Stimulated activated CD4-positive, alpha-beta T cell treated with anti-CD3 and anti-CD28 coated beads, TNF-alpha, amount 100 ng/mL, for 4 hours (primary cell): ENCODE results near the gene SNX27.

Experiments used
- DNase-seq, 3 experiments: peaks; one replicate each; pipeline ENCODE4 v3.0.0-alpha.2; 2020; ENCODE audit warnings: low read depth in 3 of 3

The SNX27 gene

DNA sequence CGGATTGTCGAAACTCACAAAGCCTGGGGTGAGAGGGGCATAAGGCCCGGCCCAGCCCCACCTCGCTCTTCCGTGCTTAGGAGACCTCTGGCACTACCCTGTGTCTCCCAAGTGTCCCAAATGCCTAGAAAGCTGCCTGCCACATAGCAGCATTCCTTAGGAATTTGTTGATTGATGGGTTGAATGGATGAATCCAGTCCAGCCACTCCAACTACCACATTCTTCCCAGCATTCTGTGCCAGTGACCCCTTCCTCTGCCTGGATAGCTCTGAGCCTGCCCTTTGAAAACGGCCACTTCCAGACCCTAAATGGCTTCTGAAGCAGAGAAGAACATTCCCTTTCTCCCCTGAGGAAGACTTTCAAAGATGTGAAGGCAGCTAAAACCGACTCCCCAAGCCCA, 93.3 kb downstream of the SNX27 start:
- DNase-seq: no peak

DNA sequence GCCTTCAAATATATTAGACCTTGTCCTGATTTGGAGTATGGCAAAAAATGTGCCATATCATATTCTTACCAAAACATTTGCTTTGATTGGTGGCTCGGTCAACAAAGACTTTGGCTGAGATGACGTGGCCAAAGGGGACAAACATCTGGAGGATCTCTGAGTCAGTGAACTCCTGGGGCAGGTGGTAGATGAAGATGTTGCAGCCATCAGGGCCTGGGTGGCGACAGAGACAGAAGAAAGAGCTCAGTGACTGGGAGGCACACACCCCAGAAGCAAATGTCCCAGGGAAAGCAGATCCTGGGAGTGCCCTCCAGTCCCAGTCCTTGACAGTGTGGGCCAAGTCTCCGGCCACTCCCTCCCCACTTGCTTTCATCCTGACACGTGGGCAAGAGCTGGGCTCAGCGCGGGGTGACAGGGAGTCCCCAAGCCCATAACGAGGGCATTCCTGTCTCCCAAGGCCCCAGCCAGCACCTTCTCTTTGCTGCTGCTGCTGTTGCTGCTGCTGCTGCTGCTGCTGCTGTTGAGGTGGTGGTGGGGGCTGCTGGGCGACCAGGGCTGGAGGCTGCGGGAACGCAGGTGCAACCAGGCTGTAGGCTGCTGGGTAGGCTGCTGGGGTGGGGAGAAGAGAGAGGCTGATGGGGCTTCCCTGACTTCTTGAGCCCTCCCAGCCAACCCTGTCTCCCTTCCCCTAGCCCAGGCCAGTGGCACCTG, 94.1 kb downstream of the SNX27 start:
- no peak for DNase-seq

DNA sequence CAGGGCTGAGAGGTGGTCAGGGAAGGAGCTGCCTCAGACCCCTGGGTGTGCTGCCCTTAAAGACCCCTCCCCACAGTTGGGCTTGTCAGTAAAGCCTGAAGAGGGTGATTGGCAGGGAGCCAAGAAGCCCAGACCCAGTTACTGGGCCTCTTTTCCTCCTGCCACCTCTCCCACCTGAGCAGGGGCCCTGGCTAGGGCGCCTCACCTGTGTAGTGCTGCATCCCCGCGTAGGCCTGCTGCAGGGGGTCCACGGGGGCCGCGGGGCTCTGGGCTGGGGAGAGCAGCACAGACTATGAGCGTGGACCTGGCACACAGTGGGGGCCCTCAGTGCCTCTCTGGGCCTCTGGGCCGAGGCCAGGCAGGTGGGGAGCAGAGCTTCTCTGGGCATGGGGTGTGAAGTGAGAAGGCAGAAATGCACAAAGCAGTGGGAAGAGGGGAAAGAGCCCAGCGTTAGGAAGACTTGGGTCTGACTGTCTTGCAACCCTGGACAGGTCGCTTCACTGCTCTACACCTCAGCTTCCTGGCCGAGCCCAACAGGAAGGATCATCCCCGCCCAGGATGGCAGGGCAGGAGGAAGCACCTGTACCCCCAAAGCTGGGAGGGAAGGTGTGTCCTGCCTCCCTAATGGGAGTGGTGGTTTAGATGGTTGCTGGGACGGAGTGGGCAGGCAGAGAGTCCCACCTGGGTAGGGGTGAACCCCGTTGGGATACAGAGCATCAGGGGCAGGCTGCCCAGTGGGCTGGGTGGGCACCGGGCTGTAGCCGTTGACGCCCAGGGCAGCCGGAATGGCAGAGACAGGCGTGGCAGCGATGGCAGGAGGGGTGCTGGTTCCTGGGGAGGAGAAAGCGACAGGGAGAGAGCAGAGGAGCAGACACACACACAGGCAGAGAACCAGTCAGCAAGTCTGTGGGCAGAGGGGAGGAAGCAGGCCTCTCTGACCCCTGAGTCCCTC, 94.9 kb downstream of the SNX27 start:
- no peak for DNase-seq

DNA sequence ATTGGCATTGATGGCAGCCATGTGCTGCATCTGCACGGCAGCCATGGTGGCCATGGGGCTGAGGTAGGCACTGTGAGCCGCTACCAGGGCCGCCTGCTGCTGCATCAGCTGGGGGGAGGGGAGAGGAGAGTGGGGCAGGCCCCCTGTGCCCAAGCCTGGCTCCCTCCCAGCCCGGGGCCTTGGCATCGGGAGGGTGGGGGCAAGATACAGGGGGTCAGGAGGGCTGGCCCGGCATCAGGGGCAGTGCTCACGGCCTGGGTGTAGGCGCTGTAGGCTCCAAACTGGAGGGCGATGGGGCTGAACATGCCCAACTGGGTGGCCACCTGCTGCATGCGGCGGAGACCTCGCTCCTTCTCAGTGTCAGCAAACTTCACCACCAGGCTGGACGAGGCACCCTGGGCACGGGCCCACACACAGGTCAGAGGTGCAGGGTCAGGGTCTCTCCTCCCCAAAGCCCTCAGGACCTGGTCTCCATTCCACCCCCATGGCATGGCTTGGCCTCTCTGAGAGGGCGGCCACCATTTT, 95.8 kb downstream of the SNX27 start:
- DNase-seq: no peak

DNA sequence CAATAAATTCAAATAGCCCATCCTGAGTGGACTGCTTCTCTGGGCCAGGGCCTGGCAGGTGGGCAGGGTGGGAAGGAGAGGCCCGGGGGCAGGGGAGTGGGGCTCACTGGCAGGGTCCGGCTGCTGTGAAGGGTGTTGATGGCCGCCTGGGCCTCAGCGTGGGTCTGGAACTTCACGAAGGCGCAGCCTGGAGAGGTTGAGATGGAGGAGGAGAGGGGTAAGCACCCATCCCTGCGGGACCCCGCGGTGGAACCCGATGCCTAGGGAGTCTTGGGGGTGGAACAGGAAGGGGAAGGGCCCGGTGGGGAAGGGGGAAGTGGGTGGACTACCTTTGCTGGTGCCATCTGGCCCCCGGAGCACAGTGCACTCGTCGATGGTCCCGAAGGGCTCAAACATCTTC, 97.0 kb downstream of the SNX27 start:
- DNase-seq: no peak

DNA sequence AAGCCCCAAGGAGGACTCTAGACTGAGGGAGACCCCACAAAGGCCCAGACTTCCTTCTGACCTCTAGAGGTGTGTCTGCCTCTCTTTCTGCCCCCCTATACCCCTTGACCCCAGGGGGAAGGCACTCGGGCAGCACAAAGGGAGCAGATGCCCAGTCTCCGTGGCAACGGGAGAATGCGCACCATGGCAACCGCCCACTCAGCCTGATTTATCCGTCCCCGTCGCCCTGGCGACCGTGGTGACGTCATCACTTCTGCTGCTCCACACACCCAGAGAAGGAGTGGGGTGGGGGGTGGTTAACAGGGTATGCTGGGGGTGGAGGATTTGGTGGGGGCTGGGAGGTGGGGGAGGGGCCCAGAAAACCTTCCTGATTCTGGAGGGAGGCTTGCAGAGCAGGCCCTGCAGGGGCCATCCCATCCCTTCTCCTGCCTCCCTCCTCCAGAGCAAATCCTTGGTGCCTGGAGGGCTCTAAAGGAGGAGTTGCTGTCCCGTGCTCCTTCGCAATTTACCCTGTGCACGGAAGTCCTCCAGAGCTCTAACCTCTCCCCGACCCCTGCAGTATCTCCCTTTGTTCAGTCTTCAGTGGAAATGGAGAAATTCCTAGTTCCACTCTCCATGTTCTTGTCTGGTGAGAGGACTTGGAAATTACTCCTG, 98.5 kb downstream of the SNX27 start:
- DNase-seq: peak in 2 of 3 experiments; percentile 8 to 13

DNA sequence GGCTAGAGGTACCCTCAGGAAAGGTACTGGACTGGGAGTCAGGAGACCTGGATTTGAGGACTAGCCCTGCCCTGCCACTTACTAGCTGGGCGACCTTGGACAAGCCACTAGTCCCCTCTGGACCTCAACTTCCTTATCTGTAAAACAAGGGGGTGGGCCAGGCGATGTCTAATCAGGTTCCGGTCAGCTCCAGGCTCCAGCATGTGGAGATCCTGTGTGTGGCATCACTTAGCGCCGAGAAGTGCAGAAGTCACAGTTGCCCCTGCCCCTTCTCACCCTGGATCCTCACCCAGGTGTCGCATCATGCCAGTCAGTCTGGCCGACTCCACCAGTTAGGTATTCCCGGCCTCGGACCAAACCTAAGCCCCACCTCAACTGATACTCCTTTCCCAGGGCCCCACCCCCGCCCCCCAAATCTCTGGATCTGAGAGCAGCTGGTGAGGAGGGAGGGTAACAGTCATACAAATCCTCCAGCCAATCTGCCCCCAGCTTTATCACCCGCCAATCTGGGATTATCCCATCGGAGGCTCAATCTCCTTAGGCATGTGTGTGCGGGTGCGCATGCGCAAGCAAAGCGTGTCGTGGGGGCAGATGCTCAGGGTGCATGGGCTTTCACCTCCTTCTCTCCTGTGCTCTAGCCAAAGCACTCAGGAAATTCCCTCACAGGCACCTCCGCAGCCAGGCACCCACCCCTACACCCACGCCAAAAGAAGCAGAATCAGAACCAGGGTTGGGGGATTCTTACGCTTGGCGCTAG, 99.4 kb downstream of the SNX27 start:
- no peak for DNase-seq

DNA sequence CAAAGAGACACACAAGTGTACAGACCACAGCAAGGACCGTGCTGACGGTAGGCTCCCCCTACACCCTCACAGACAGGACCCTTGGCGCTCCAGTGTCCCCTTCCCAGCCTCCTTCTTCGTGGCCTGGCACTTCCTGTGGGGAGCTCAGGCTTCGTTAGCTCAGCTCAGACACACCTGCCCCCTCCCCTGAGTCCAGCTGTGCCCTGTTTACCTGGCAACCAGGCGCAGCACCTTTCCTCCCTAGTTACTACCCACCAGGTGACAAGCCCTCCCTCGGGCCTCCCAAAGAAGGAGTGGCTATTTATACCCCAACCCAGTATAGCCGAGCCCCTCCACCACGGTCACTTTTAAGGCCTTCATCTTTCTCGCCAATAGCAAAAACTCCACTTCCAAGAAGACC, 100.1 kb downstream of the SNX27 start:
- DNase-seq: no peak

DNA sequence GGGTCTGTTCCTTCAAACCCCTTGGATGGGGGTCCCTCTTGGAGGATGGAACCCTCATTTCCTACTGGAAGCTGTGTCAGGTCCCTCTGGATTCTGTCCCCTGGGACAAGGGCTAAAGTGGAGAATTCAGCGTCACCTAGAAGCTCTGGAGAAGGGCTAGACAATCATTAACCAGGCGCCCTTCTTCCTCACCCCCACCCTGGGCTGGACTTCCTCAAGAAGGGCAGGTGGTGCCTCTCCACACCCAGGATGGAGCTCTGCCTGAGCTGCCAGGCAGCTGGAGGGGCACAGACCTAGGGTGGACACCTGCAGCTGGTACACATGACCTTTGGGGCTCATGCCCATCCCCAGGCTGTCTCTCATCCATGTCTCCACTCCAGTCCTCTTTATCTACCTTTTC, 101.2 kb downstream of the SNX27 start:
- no peak for DNase-seq

DNA sequence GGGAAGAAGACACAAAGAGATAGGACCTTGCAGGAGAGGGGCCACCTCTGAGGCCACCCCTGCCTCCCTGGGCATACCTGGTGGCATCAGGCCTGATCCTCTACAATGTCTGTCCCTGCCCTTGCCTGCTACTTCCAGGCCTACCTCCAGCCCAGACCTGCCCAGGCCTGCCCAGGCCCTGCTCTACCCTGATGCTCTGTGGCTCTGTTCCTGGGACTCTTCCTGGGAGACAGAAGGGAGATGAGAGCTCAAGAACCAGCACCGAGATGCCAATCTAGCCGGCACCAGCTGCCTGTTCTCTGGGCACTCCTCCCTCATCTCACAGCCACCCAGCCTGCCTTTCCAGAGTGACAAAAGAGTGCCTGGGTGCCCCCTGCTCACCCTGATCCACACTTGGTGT, 102.0 kb downstream of the SNX27 start:
- DNase-seq: no peak

DNA sequence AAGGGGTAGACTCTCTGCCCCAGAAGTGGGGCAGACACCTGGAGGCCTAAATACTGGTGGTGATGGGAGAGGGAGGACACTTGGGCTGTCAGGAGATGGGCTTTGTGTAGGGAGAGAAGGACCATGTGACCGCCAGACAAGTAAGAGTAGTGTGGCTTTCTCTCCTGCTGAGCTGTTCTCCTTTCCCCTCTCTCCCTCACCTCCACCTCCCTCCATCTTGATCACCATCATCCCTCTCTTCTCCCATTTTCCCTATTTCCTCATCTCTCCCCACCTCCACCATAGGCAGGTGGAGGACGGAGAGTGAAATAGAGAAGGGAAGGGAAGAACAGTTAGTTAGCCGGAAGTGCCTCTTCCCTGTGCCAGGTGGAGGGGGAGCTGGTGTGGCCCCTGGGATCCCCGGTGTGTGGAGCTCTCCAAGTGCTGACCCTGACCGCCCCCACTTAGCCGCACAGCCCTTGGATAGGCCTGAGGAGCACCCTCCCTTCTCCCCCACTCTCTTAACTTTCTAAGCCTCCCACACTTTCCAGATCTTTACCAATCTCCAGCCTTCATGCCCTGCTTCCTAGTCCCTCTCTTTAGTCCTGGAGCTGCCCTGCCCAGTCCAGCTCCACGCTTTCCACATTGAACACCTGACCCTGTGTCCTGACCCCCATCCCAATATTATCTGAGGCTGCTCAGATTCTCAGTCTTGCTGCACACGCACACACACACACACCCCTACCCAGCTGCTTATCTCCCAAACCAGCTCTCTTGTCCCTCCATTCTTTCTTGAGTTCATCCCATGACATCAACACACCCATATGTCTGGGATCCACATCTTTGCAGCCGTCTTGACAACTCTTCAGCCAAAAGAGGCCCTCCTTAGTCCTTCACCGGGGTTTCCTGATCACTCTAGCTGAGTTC, 103.2 kb downstream of the SNX27 start:
- DNase-seq: no peak

DNA sequence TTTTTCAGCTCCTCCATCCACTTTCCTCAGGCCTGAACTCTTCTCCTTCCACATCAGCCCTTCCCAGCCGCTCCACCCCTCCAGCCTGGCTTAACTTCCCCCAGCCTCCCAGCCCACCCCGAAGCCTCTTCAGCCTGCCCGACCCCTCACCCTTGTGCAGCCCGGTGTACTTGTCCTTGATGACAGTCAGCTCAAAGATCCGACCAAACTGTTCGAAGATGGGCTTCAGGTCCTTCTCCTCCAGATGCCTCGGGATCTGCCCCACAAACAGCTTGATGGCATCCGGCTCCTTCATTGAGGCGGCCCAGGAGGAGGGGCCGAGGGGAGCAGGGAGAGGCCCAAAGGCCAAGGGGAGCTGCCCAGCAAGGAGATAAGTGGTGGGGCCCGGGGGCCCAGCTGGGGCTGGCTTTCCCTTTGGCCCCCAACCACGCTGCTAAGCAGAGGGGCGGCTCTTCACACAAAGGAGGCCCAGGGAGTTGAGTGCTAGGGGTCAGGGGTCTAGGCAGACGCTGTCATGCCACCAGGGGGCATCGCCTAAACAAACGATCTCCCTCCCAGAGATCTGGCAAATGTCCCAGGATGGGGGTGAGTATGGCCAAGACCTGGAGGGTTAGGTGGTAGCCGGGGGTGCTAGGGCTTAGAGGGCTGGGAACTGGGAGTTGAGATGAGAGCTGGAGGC, 104.0 kb downstream of the SNX27 start:
- no peak for DNase-seq

DNA sequence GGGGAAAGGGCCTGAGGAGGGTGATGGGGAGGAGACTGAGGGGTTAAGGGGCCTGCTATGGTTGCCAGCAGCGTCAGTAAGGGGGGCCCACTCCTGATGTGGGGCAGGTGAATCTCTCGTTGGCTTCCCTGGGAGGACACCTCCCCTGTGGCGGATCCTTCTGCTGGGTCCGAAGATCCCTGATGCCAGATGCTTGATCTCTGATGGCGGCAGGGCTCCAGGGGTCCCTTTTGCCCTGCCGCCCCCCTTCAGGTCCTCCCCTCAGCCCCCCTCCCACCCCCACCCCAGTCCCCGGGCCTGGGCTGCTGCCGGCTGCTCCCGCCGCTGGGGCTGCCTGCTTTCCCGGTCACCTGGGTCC, 104.5 kb downstream of the SNX27 start:
- no peak for DNase-seq

DNA sequence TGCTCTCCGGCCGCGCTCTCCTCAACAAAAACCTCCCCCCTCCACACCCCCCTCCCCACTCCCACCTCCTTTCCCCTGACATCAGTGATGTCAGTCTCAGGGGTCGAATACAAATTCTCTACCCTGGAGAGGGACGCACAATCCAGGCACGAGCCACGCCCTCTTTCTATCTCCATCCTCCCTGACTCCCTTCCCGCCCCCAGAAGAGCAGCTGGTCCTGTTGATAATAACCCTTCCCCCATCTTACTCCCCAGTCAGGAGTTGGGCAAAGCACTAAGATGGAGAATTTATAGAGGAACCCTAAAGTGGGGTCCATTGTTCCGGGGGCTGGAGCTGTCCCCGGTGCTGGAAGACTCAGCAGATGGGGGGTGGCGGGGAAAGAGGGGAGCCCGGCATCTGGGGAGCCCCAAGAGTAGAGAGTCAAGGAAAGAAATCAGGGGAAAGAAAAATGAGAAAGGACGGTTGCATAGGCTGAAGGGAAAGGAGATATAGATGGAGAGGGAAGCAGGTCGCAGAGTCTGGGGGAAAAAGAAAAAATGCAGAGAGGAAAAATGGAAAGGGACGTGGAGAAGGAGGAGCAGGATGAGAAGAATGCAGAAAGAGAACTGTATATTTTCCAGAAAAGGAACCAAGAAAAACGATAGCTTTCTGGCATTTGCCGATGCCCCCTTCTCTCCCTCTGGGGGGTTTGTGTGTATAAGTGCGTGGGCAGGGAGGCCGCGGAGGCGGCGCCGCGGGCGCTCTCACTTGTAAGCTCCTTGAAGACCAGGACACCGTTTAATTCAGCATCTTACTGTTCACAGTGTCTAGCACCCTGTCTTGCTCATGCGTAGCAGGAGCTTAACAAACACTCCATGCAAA, 105.2 kb downstream of the SNX27 start, which contains the start of gene CELF3:
CELF3 (minus strand) TSS at position 33 of the 861 bp plus-strand sequence. CDS start 783 bp downstream, outside the sequence.
- DNase-seq: no peak

DNA sequence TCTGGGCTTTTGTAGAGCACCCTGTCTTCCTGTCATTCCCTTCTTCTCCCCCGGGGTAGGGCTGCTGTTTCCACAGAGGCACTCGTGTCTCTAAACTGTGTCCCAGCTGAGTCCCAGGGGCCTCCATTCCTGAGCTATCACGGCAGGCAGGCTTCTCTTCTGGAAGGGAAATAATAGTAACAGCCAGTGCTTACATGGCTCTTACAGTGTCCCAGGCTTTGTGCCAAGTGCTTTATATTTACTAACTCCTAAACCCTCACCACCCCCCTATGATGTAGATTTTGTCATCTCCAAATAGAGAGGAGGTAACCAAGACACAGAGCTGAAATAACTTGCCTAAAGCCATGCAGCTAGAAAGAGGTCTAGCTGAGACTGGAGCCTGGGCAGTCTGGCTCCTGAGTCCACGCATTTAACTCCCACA, 106.2 kb downstream of the SNX27 start:
- DNase-seq: no peak

DNA sequence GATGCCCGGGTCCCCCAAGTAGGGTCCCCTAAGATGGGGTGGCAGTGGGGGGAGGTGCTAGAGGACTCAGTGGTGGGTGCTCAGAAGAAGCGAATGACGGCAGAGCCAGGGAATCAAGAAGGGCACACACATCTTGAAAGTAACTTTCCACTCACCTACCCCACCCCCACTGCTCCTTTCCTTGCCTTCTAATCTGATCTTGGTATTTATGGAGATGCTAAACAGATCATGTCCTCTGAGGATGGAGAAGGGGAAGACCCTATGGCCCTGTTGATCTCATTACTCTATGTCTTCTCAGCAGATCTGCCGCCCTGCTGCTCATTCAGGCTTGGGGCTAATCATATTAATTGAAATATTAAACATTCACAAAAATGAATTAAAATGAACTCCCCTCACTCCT, 106.8 kb downstream of the SNX27 start:
- DNase-seq: no peak

DNA sequence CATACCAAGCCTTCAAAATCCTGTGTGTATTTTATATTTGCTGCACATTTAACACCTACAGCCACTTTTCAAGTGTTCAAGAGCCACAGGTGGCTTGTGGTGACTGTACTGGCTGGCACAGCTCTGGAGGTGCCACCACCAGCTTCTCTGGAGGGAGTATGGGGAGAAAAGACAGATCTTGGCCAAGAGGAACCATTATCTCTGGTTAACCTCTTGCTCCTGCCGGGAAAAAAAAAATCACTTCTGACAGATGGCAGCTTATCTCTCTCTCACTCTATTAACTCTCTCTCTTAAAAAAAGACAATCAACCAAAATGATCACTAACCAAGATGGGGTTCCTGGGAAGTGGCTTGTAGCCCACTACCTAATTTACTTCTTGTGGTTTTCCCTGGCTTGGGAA, 108.3 kb downstream of the SNX27 start:
- DNase-seq: no peak

DNA sequence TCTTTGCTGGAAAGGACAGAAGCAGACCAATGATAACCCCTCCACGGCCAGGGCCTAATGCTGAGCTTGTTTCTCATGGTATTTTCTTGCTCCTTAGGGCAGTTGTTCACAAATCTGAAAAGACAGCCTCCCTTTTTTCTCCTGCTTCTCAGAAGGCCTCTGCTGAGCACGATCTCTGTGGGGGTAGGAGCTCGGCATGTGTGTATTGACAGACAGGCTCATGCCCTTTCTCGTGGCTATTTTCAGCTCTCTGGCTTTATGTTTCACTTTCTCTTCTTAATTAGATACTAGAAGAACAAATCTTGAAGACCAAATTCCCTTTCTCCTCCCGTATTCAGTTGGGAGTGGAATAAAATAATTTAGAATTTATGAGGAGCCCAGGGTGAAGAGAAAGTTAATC, 108.7 kb downstream of the SNX27 start:
- DNase-seq: no peak
